ENCODE data around the gene EIF4B.
"Not testable (repeated sequence)": the region's sequence is repeated elsewhere in the genome, so short reads cannot be mapped to it uniquely, and the experiment has no call there.

The EIF4B gene

GRCh38 chr12:53004178-53004577 is 2.1 kb upstream of the EIF4B start:
- no peak for DNase-seq (ENCODE audit: low spot score)

GRCh38 chr12:53004582-53004981 is 1.7 kb upstream of the EIF4B start:
- DNase-seq (ENCODE audit: low spot score), result no peak

- no peak for DNase-seq (ENCODE audit: low spot score)
These were observed 856 bp upstream of the EIF4B start for GRCh38 chr12:53005215-53005985.

- DNase-seq (ENCODE audit: low spot score), result peak; percentile 82
These were observed 604 bp downstream of the EIF4B start for GRCh38 chr12:53006810-53007309.

GRCh38 chr12:53007343-53007742 is 1.1 kb downstream of the EIF4B start:
- DNase-seq (ENCODE audit: low spot score), result no peak

- not testable (repeated sequence) for DNase-seq (ENCODE audit: low spot score)
These were observed 2.5 kb downstream of the EIF4B start for GRCh38 chr12:53008760-53009159.

GRCh38 chr12:53010955-53011354 is 4.7 kb downstream of the EIF4B start:
- no peak for DNase-seq (ENCODE audit: low spot score)

GRCh38 chr12:53011889-53012288 is 5.6 kb downstream of the EIF4B start:
- DNase-seq (ENCODE audit: low spot score), result no peak

GRCh38 chr12:53012928-53013327 is 6.7 kb downstream of the EIF4B start:
- DNase-seq (ENCODE audit: low spot score), result no peak

- DNase-seq (ENCODE audit: low spot score), result no peak
These were observed 8.5 kb downstream of the EIF4B start for GRCh38 chr12:53014709-53015108.

GRCh38 chr12:53025250-53025649 is 19.0 kb downstream of the EIF4B start:
- DNase-seq (ENCODE audit: low spot score), result no peak

GRCh38 chr12:53027014-53027413 is 20.8 kb downstream of the EIF4B start:
- DNase-seq (ENCODE audit: low spot score), result not testable (repeated sequence)

GRCh38 chr12:53031616-53032015 is 25.4 kb downstream of the EIF4B start:
- no peak for DNase-seq (ENCODE audit: low spot score)

- DNase-seq (ENCODE audit: low spot score), result not testable (repeated sequence)
These were observed 27.6 kb downstream of the EIF4B start for GRCh38 chr12:53033832-53034231.

GRCh38 chr12:53034459-53034858 is 28.2 kb downstream of the EIF4B start:
- DNase-seq (ENCODE audit: low spot score), result no peak

GRCh38 chr12:53036802-53037201 is 30.5 kb downstream of the EIF4B start:
- DNase-seq (ENCODE audit: low spot score), result no peak

GRCh38 chr12:53039851-53040250 is 33.6 kb downstream of the EIF4B start:
- DNase-seq (ENCODE audit: low spot score), result no peak

- no peak for DNase-seq (ENCODE audit: low spot score)
These were observed 36.6 kb downstream of the EIF4B start for GRCh38 chr12:53042607-53043454.

GRCh38 chr12:53044052-53044581 is 37.9 kb downstream of the EIF4B start:
- peak; percentile 80 for DNase-seq (ENCODE audit: low spot score)

- no peak for DNase-seq (ENCODE audit: low spot score)
These were observed 38.8 kb downstream of the EIF4B start for GRCh38 chr12:53044896-53045695.

GRCh38 chr12:53045696-53046045 is 39.4 kb downstream of the EIF4B start:
- DNase-seq (ENCODE audit: low spot score), result peak; percentile 15

GRCh38 chr12:53046655-53047220 is 40.5 kb downstream of the EIF4B start:
- DNase-seq (ENCODE audit: low spot score), result peak; percentile 94

All from Ammon's horn (tissue), 1 donor.